ENCODE data around the gene CDH23. TPM values are rescaled to one million over a fixed set of nuclear protein-coding genes. Genes with fewer than 3 reads are reported as not detected.
A peak's percentile ranks its signal among the peaks of the same experiment; 100 is the strongest.

CDH23 gene
- total and polyA plus RNA-seq, 7 donors = 1.00 to 3.8 (median 1.9) TPM

DNA sequence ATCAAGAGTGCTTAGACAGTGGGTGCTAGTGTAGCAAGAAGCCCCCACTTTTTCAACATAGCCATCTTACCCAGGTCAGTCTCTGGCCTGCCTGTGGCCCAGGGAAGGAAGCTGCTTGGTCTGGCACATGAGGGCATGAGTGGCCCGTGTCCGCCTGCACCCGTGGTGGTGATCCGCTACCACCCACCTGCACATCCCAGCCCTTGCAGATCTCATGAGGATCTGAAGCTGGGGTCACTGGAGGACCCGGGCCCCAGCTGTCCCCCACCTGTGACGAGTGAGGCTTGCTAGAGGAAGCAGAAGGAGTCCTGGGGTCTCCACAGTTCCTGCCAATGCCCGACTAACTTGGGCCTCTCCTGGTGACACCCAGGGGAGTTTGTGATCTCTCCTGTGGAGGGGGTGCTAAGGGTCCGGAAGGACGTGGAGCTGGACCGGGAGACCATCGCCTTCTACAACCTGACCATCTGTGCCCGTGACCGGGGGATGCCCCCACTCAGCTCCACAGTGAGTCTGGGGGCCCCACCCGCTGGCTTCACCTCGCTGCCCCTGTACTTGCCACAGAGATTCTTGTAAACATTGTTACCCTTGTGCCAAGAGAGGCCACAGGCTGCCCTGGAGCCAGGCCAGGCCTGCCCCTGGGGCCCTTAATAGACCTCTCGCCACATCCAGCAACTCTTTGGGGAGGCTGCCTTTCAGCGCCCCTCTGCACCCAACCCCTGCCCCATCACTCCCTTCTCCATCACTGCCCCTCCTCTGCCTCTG is 387.4 kb downstream of the CDH23 start:
- ATAC-seq (no peak), DNase-seq (no peak)
- Histone ChIP-seq H3K9me3 (no peaks in the 10 kb centered on the region), H3K4me1 (no peaks in the 10 kb centered on the region), H3K36me3 (ENCODE audit: insufficient read depth in 1 of 2, low read depth in 1 of 2) (no peaks in the 10 kb centered on the region), H3K4me3 (no peak overlapping the region), H3K27ac (no peak overlapping the region), H3K27me3 (ENCODE audit: insufficient read depth in 3 of 3, low read length in 2 of 3) (no peaks in the 10 kb centered on the region)
- intact Hi-C loops (cut with DNase I) = no loop called here
- TF ChIP-seq, protein P1, sequence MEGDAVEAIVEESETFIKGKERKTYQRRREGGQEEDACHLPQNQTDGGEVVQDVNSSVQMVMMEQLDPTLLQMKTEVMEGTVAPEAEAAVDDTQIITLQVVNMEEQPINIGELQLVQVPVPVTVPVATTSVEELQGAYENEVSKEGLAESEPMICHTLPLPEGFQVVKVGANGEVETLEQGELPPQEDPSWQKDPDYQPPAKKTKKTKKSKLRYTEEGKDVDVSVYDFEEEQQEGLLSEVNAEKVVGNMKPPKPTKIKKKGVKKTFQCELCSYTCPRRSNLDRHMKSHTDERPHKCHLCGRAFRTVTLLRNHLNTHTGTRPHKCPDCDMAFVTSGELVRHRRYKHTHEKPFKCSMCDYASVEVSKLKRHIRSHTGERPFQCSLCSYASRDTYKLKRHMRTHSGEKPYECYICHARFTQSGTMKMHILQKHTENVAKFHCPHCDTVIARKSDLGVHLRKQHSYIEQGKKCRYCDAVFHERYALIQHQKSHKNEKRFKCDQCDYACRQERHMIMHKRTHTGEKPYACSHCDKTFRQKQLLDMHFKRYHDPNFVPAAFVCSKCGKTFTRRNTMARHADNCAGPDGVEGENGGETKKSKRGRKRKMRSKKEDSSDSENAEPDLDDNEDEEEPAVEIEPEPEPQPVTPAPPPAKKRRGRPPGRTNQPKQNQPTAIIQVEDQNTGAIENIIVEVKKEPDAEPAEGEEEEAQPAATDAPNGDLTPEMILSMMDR (IDR thresholded peaks at IDR 0.05) = no peak
- WGBS, 3 donors = 85 to 89% (median 85%) methylated on average over 15 to 17 of the region's 17 CpGs

DNA sequence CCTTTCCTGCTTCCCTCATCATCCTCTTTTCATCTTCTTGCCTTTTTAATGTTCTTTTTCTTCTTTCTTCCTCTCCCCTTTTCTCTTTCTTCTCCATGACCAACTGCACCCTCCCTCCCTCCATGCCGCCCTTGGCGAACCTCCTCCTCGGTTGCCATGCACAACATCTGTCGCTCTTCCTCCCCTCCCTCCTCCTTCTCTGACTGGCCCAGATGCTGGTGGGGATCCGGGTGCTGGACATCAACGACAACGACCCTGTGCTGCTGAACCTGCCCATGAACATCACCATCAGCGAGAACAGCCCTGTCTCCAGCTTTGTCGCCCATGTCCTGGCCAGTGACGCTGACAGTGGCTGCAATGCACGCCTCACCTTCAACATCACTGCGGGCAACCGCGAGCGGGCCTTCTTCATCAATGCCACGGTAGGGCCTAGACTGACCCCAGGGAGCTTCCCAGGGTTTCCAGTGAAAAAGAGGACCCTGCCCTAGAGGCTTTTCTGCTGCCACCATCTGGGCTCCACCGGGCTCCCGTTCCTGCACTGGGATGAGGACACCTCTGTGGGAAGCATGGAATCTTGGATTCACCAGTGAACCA is 388.1 kb downstream of the CDH23 start:
- H3K27ac ChIP-seq = no peak overlapping the region
- no peaks in the 10 kb centered on the region for H3K36me3 ChIP-seq (ENCODE audit: insufficient read depth in 1 of 2, low read depth in 1 of 2)
- 79 to 83% (median 80%) methylated on average over 18 of the region's 18 CpGs for WGBS, 3 donors
- ATAC-seq (no peak), DNase-seq (peak in 1 of 2 donors; percentile 32)
- TF ChIP-seq, protein P1 (IDR thresholded peaks at IDR 0.05) = no peak
- H3K4me1 ChIP-seq = no peaks in the 10 kb centered on the region
- no peaks in the 10 kb centered on the region for H3K27me3 ChIP-seq (ENCODE audit: insufficient read depth in 3 of 3, low read length in 2 of 3)
- no peaks in the 10 kb centered on the region for H3K9me3 ChIP-seq
- intact Hi-C loops (cut with DNase I) = no loop called here
- H3K4me3 ChIP-seq = no peak overlapping the region

DNA sequence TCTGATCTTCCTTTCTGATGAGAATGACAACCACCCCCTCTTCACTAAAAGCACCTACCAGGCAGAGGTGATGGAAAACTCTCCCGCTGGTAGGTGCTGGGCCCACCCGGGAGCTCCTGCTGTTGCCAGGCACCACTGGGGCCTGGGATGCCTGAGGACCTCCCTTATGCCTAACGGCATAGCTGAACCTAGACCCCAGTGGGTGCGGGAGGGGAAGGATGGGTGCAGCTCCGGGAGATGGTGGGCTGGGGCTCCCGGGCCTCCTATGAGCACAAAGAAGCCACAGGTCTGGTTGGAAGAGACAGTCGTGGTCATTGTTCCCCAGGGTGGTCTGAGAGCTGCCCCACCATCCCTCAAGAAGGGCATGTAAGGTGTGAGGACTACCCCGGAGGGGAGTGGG is 392.2 kb downstream of the CDH23 start:
- Histone ChIP-seq H3K27ac (no peak overlapping the region), H3K27me3 (ENCODE audit: insufficient read depth in 3 of 3, low read length in 2 of 3) (no peaks in the 10 kb centered on the region), H3K4me3 (no peak overlapping the region), H3K36me3 (ENCODE audit: insufficient read depth in 1 of 2, low read depth in 1 of 2) (no peaks in the 10 kb centered on the region), H3K9me3 (no peaks in the 10 kb centered on the region), H3K4me1 (no peaks in the 10 kb centered on the region)
- DNase-seq (no peak), ATAC-seq (no peak)
- WGBS, 3 donors = 83 to 90% (median 89%) methylated on average over 7 to 8 of the region's 8 CpGs
- TF ChIP-seq, protein P1 (IDR thresholded peaks at IDR 0.05) = no peak
- intact Hi-C loops (cut with DNase I) = no loop called here

DNA sequence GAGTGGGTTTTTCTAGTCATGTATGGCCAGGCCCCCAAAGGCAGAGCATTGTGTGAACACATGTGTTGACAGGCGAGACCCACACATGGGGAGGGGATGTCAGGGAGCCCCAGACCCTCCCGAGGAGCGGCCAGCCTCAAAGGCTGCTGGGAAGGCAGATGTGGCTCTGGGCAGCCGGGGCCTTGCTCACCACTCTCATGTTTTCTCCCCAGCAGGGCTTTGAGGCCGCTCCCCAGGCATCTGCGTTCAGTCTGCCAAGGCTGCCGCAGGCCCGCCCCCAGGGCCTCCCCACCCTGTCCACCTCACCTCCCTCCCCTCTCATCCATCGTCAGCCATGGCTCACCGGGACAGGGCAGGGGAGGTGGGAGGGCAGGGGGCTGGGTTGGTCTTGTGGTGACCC is 393.2 kb downstream of the CDH23 start:
- H3K27me3 ChIP-seq (ENCODE audit: insufficient read depth in 3 of 3, low read length in 2 of 3) = no peaks in the 10 kb centered on the region
- H3K27ac ChIP-seq = no peak overlapping the region
- TF ChIP-seq, protein P1 (IDR thresholded peaks at IDR 0.05) = no peak
- 62 to 80% (median 79%) methylated on average over 8 to 10 of the region's 10 CpGs for WGBS, 3 donors
- ATAC-seq (peak in 1 of 4 donors; percentile 34), DNase-seq (peak in 1 of 2 donors; percentile 35)
- H3K4me1 ChIP-seq = no peaks in the 10 kb centered on the region
- no peak overlapping the region for H3K4me3 ChIP-seq
- intact Hi-C loops (cut with DNase I) = no loop called here
- H3K9me3 ChIP-seq = no peaks in the 10 kb centered on the region
- no peaks in the 10 kb centered on the region for H3K36me3 ChIP-seq (ENCODE audit: insufficient read depth in 1 of 2, low read depth in 1 of 2)

Measured in psoas muscle (tissue), 8 donors.